DND-41 (cell line): Measurements from ENCODE around the gene HEPN1.

Source experiments
- ATAC-seq: fragments of 200-7000 bp; cut with Tn5 transposase; 3 replicates; pipeline ENCODE4 v1.9.1; 2021; ENCODE audit warnings: low read depth; ENCODE audit not compliant: insufficient read depth
- DNase-seq: peaks from one replicate; pipeline ENCODE4 v3.0.0-alpha.2; 2020
- H2AFZ ChIP-seq: 2 replicates; pipeline ENCODE4 v1.6.0; 2012; ENCODE audit warnings: low read depth, low read length
- H3K27ac ChIP-seq: 2 replicates; pipeline ENCODE4 v1.5.1; 2012; ENCODE audit warnings: low read length, inconsistent platforms
- H3K27me3 ChIP-seq: fragments of 200-600 bp; sonication (generic); 2 replicates; pipeline ENCODE4 v1.6.0; 2012; ENCODE audit warnings: low read length, mild to moderate bottlenecking, inconsistent platforms; ENCODE audit not compliant: insufficient read depth, poor library complexity
- H3K36me3 ChIP-seq: 2 replicates; pipeline ENCODE4 v1.5.1; 2012; ENCODE audit warnings: low read length, inconsistent platforms; ENCODE audit not compliant: insufficient read depth
- H3K4me1 ChIP-seq: 2 replicates; pipeline ENCODE4 v1.5.1; 2012; ENCODE audit warnings: mild to moderate bottlenecking, low read length; ENCODE audit not compliant: insufficient read depth
- H3K4me2 ChIP-seq: 2 replicates; pipeline ENCODE4 v1.6.0; 2012; ENCODE audit warnings: mild to moderate bottlenecking, moderate library complexity, low read length, inconsistent platforms; ENCODE audit not compliant: insufficient read depth
- H3K4me3 ChIP-seq, 2 experiments: fragments of 200-600 bp in 1 of 2; shearing (Covaris generic) in 1 of 2; 2 replicates each; pipeline ENCODE4 v1.5.1; 2012 to 2016; ENCODE audit warnings: inconsistent platforms in 2 of 2, low read length in 2 of 2, mild to moderate bottlenecking in 2 of 2, low read depth in 1 of 2, moderate library complexity in 1 of 2
- H3K79me2 ChIP-seq: 2 replicates; pipeline ENCODE4 v1.6.0; 2012; ENCODE audit warnings: low read length, inconsistent platforms; ENCODE audit not compliant: insufficient read depth
- H3K9ac ChIP-seq: 2 replicates; pipeline ENCODE4 v1.6.0; 2012; ENCODE audit warnings: low read depth, mild to moderate bottlenecking, inconsistent platforms, low read length, moderate library complexity
- H3K9me3 ChIP-seq: 2 replicates; pipeline ENCODE4 v1.5.1; 2012; ENCODE audit warnings: low read length, moderate library complexity, mild to moderate bottlenecking, inconsistent platforms; ENCODE audit not compliant: insufficient read depth, severe bottlenecking
- H4K20me1 ChIP-seq: 2 replicates; pipeline ENCODE4 v1.6.0; 2012; ENCODE audit warnings: low read length; ENCODE audit not compliant: insufficient read depth
- EZH2 ChIP-seq: IDR thresholded peaks from 3 replicates; pipeline ENCODE4 v1.6.1; 2012; ENCODE audit warnings: borderline replicate concordance, low read depth, mild to moderate bottlenecking, moderate library complexity, low read length, inconsistent platforms; ENCODE audit not compliant: severe bottlenecking
- TF ChIP-seq, protein P1 (sequence below): IDR thresholded peaks from 2 replicates; pipeline ENCODE4 v1.5.1; 2012; ENCODE audit warnings: borderline replicate concordance, low read length, moderate library complexity, mild to moderate bottlenecking; ENCODE audit not compliant: poor library complexity, severe bottlenecking; ENCODE audit errors: extremely low read depth

Gene HEPN1

GRCh38 chr11:124892750-124893454 is 26.1 kb upstream of the HEPN1 start:
- DNase-seq: no peak

GRCh38 chr11:124893781-124894401 is 25.2 kb upstream of the HEPN1 start:
- Histone ChIP-seq H3K36me3 (no peaks in the 10 kb centered on the region), H3K4me3 (no peak overlapping the region), H3K79me2 (no peaks in the 10 kb centered on the region), H4K20me1 (no peaks in the 10 kb centered on the region), H3K4me2 (no peak overlapping the region), H3K9ac (no peak overlapping the region), H3K27ac (no peak overlapping the region), H2AFZ (no peak overlapping the region), H3K4me1 (no peaks in the 10 kb centered on the region), H3K27me3 (peaks cover 10% of the 10 kb centered on the region), H3K9me3 (no peaks in the 10 kb centered on the region)
- no peak for DNase-seq
- no peak for ATAC-seq
- TF ChIP-seq, protein P1, sequence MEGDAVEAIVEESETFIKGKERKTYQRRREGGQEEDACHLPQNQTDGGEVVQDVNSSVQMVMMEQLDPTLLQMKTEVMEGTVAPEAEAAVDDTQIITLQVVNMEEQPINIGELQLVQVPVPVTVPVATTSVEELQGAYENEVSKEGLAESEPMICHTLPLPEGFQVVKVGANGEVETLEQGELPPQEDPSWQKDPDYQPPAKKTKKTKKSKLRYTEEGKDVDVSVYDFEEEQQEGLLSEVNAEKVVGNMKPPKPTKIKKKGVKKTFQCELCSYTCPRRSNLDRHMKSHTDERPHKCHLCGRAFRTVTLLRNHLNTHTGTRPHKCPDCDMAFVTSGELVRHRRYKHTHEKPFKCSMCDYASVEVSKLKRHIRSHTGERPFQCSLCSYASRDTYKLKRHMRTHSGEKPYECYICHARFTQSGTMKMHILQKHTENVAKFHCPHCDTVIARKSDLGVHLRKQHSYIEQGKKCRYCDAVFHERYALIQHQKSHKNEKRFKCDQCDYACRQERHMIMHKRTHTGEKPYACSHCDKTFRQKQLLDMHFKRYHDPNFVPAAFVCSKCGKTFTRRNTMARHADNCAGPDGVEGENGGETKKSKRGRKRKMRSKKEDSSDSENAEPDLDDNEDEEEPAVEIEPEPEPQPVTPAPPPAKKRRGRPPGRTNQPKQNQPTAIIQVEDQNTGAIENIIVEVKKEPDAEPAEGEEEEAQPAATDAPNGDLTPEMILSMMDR: no peak
- no peak for TF ChIP-seq EZH2

More at GRCh38 chr11:124892750-124893454, 26.1 kb upstream of the HEPN1 start:
- Histone ChIP-seq H2AFZ (no peak overlapping the region), H3K4me1 (no peaks in the 10 kb centered on the region), H3K27me3 (peaks cover 10% of the 10 kb centered on the region), H3K27ac (no peak overlapping the region), H3K9ac (no peak overlapping the region), H3K4me2 (no peak overlapping the region), H3K36me3 (no peaks in the 10 kb centered on the region), H3K79me2 (no peaks in the 10 kb centered on the region), H4K20me1 (no peaks in the 10 kb centered on the region), H3K4me3 (no peak overlapping the region), H3K9me3 (no peaks in the 10 kb centered on the region)
- no peak for ATAC-seq
- TF ChIP-seq EZH2: no peak
- TF ChIP-seq, protein P1: no peak

DNA sequence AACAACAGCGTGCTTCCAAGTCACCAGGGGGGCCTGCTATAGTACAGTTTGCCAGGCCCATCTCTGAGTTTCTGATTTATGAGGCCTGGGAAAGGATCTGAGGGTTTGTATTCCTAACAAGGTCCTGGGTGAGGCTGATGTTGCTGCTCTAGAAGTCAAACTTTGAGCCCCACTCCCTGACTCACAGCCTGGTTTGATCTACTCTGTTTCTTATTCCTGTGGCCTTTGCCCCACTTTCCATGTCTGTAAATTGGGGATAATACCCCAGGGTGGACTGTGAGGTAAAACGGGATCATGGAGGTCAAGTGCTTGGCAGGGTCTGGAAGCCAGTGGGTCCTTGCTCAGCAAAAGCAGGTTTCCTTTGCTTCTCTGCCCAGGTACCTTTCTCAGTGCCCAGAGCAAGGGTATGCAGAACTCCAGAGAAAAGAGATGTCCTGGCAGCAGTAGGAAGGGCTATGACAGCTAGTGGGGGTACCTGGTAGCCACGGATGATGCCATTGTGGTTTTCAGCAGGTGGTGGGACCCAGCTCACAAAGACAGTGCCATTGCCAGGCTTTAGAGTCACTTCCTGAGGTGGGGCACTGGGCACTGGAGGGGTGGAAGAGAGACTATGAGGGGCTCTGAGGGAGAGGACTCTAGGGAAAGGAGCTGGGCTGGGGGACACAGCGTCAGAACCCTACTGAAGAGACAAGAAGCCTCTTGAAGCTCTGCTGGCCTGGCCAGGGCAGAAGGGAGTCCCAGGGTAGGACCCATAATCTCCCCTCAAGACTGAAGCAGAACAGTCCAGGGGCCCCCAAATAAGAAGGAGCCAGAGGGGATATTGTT is 24.2 kb upstream of the HEPN1 start:
- TF ChIP-seq EZH2: no peak
- TF ChIP-seq, protein P1: no peak
- H3K36me3 ChIP-seq: no peaks in the 10 kb centered on the region
- no peak overlapping the region for H3K27ac ChIP-seq
- no peaks in the 10 kb centered on the region for H3K9me3 ChIP-seq
- H2AFZ ChIP-seq: no peak overlapping the region
- peaks cover 16% of the 10 kb centered on the region for H3K27me3 ChIP-seq
- no peak overlapping the region for H3K4me3 ChIP-seq
- no peaks in the 10 kb centered on the region for H3K79me2 ChIP-seq
- H3K4me2 ChIP-seq: no peak overlapping the region
- DNase-seq: no peak
- ATAC-seq: no peak
- H3K9ac ChIP-seq: no peak overlapping the region
- H4K20me1 ChIP-seq: no peaks in the 10 kb centered on the region
- H3K4me1 ChIP-seq: no peaks in the 10 kb centered on the region
